MCF 10A (cell line): ENCODE measurements around the gene NR5A2. TPM values are rescaled to one million over a fixed set of nuclear protein-coding genes. Genes with fewer than 3 reads are reported as not detected.

Experiments used
- BruUV-seq: library from RNA; stranded (reverse); fragments of 400-500 nt; replicated peaks from 2 replicates; lab custom pipeline; 2021; lab: Mats Ljungman, UMichigan
- CTCF ChIA-PET: fragments of 300-600 bp; sonication (Branson Sonifier 250); formaldehyde crosslinking; extraction: SDS; loops from one replicate; lab custom pipeline; 2021; ENCODE audit warnings: antibody characterized with exemption, inconsistent platforms; lab: Yijun Ruan, JAX
- POLR2A ChIA-PET: fragments of 300-600, 350-650 bp; sonication (Branson Sonifier 250); formaldehyde crosslinking; extraction: SDS; loops from one replicate; lab custom pipeline; 2020; ENCODE audit warnings: antibody characterized with exemption, inconsistent platforms; lab: Yijun Ruan, JAX
- DNase-seq: peaks from one replicate; pipeline ENCODE4 v3.0.0-alpha.2; 2018; ENCODE audit not compliant: unreplicated experiment
- H3K27ac Mint-ChIP-seq: one replicate; pipeline ENCODE4 v1.8.0; 2022; ENCODE audit warnings: mild to moderate bottlenecking, low read depth, mixed read lengths; ENCODE audit not compliant: unreplicated experiment
- H3K27me3 Mint-ChIP-seq: one replicate; pipeline ENCODE4 v1.8.0; 2022; ENCODE audit warnings: mixed read lengths; ENCODE audit not compliant: insufficient read depth, unreplicated experiment
- H3K36me3 Mint-ChIP-seq: one replicate; pipeline ENCODE4 v1.8.0; 2022; ENCODE audit warnings: mild to moderate bottlenecking, moderate library complexity, mixed read lengths; ENCODE audit not compliant: insufficient read depth, unreplicated experiment
- H3K4me1 Mint-ChIP-seq: one replicate; pipeline ENCODE4 v1.8.0; 2022; ENCODE audit warnings: mixed read lengths; ENCODE audit not compliant: insufficient read depth, unreplicated experiment
- H3K4me3 Mint-ChIP-seq: one replicate; pipeline ENCODE4 v1.8.0; 2022; ENCODE audit warnings: mild to moderate bottlenecking, moderate library complexity, mixed read lengths; ENCODE audit not compliant: unreplicated experiment
- H3K9me3 Mint-ChIP-seq: one replicate; pipeline ENCODE4 v1.8.0; 2022; ENCODE audit warnings: mixed read lengths; ENCODE audit not compliant: unreplicated experiment
- CTCF ChIP-seq: fragments of 200-600 bp; IDR thresholded peaks from one replicate; pipeline ENCODE4 v1.8.0; 2022; ENCODE audit warnings: antibody characterized with exemption, mild to moderate bottlenecking; ENCODE audit not compliant: unreplicated experiment
- intact Hi-C: fragments of 100-400 bp; cut with micrococcal nuclease; formaldehyde crosslinking; loops from 2 replicates; pipeline ENCODE4 v1.14.1; 2022
- total RNA-seq: library from RNA; stranded (reverse); gene quantifications from 2 replicates; pipeline ENCODE4 v1.2.3, GENCODE V29; 2022

Gene NR5A2
- total RNA-seq, 1 experiment from 2014 or later, result 0.09 TPM

- no TSS peak for BruUV-seq
- POLR2A ChIA-PET, result interaction anchor here (0.9 kb wide), 1 partner anchor 17 kb away, joined by 3 read pairs; no protein-coding TSS in a partner anchor
- CTCF ChIA-PET, result interaction anchor here (1.2 kb wide), 1 partner anchor 419 kb away, joined by 4 read pairs; no protein-coding TSS in a partner anchor
These were observed 76.6 kb downstream of the NR5A2 start for GRCh38 chr1:200103966-200104583.

GRCh38 chr1:200107004-200107470 lies 79.5 kb downstream of the NR5A2 start:
- intact Hi-C loops, result no loop called here
- Mint-ChIP-seq H3K36me3 (no peaks in the 10 kb centered on the region), H3K4me3 (no peak overlapping the region), H3K27me3 (no peaks in the 10 kb centered on the region), H3K27ac (no peak overlapping the region), H3K4me1 (peaks cover 7% of the 10 kb centered on the region), H3K9me3 (no peaks in the 10 kb centered on the region)
- no peak for TF ChIP-seq CTCF
- CTCF ChIA-PET, result interaction anchor here (0.6 to 1.2 kb wide), 3 partner anchors 32 to 420 kb away, joined by 3 to 6 read pairs (median 3); no protein-coding TSS in a partner anchor
- POLR2A ChIA-PET, result interaction anchor here (0.7 to 0.9 kb wide), 2 partner anchors 18 to 52 kb away, joined by 3 read pairs; no protein-coding TSS in a partner anchor
- DNase-seq, result no peak
- BruUV-seq, result no TSS peak

More at GRCh38 chr1:200103966-200104583, 76.6 kb downstream of the NR5A2 start:
- Mint-ChIP-seq H3K9me3 (no peaks in the 10 kb centered on the region), H3K27me3 (no peaks in the 10 kb centered on the region), H3K27ac (no peak overlapping the region), H3K4me1 (peaks cover 7% of the 10 kb centered on the region), H3K36me3 (no peaks in the 10 kb centered on the region), H3K4me3 (no peak overlapping the region)
- TF ChIP-seq CTCF, result no peak
- no peak for DNase-seq
- intact Hi-C loops, result no loop called here

GRCh38 chr1:200108659-200109058 lies 81.1 kb downstream of the NR5A2 start:
- BruUV-seq, result no TSS peak
- CTCF ChIA-PET, result interaction anchor here (0.6 to 2.4 kb wide), 4 partner anchors 10 to 432 kb away, joined by 3 to 8 read pairs (median 4); no protein-coding TSS in a partner anchor
- no peak for DNase-seq
- Mint-ChIP-seq H3K27me3 (no peaks in the 10 kb centered on the region), H3K36me3 (no peaks in the 10 kb centered on the region), H3K27ac (no peak overlapping the region), H3K4me3 (no peak overlapping the region), H3K9me3 (no peaks in the 10 kb centered on the region), H3K4me1 (peaks cover 7% of the 10 kb centered on the region)
- intact Hi-C loops, result no loop called here
- no peak for TF ChIP-seq CTCF
- POLR2A ChIA-PET, result interaction anchor here (1.7 kb wide), 1 partner anchor 27 kb away, joined by 3 read pairs; no protein-coding TSS in a partner anchor

- H3K27me3 Mint-ChIP-seq, result no peaks in the 10 kb centered on the region
- H3K36me3 Mint-ChIP-seq, result no peaks in the 10 kb centered on the region
- DNase-seq, result no peak
- no peak overlapping the region for H3K27ac Mint-ChIP-seq
- H3K9me3 Mint-ChIP-seq, result no peaks in the 10 kb centered on the region
- H3K4me3 Mint-ChIP-seq, result no peak overlapping the region
- CTCF ChIA-PET, result interaction anchor here (0.5 to 0.8 kb wide), 2 partner anchors 16 to 340 kb away, joined by 3 to 4 read pairs; no protein-coding TSS in a partner anchor
- H3K4me1 Mint-ChIP-seq, result peaks cover 2% of the 10 kb centered on the region
- intact Hi-C loops, result no loop called here
- POLR2A ChIA-PET, result no interaction called here
- TF ChIP-seq CTCF, result no peak
- BruUV-seq, result no TSS peak
These were observed 84.8 kb downstream of the NR5A2 start for GRCh38 chr1:200112290-200112689.
